GM13977 (cell line): Measurements from ENCODE around the gene IL23R.

Source experiments
- DNase-seq: peaks from one replicate; pipeline ENCODE4 v3.0.0; 2012; ENCODE audit warnings: low spot score
- CTCF ChIP-seq: IDR thresholded peaks from 2 replicates; pipeline ENCODE4 v1.5.1; 2012; ENCODE audit warnings: mild to moderate bottlenecking, control low read depth; ENCODE audit not compliant: insufficient read depth; ENCODE audit errors: extremely low read depth, missing control alignments
- in situ Hi-C: fragments of 300-500 bp; cut with MboI; formaldehyde crosslinking; loops from one replicate; pipeline ENCODE4 v1.12.0; 2022; ENCODE audit warnings: low sequenced_read_pairs, low pct_unique_long_range_greater_than_20kb, mixed read lengths, inconsistent platforms; ENCODE audit not compliant: unreplicated experiment

The IL23R gene

GRCh38 chr1:67126974-67127373 is 39.3 kb upstream of the IL23R start:
- no peak for TF ChIP-seq CTCF
- in situ Hi-C loops, result no loop called here

GRCh38 chr1:67130673-67131072 is 35.6 kb upstream of the IL23R start:
- in situ Hi-C loops, result no loop called here
- DNase-seq, result no peak
- no peak for TF ChIP-seq CTCF

More at GRCh38 chr1:67126974-67127373, 39.3 kb upstream of the IL23R start:
- no peak for DNase-seq

GRCh38 chr1:67133177-67133576 is 33.1 kb upstream of the IL23R start:
- TF ChIP-seq CTCF, result no peak
- in situ Hi-C loops, result no loop called here
- DNase-seq, result no peak

GRCh38 chr1:67134695-67135094 is 31.6 kb upstream of the IL23R start, which contains the start of gene C1orf141:
C1orf141 (minus strand) TSS chr1:67134970; CDS start chr1:67127240, 7,730 bp downstream.
- in situ Hi-C loops, result no loop called here
- no peak for DNase-seq

GRCh38 chr1:67135354-67135753 is 30.9 kb upstream of the IL23R start:
- in situ Hi-C loops, result no loop called here
- DNase-seq, result no peak

More at GRCh38 chr1:67134695-67135094, 31.6 kb upstream of the IL23R start, which contains the start of gene C1orf141:
- no peak for TF ChIP-seq CTCF

GRCh38 chr1:67137307-67137753 is 28.9 kb upstream of the IL23R start:
- DNase-seq, result no peak
- in situ Hi-C loops, result no loop called here
- TF ChIP-seq CTCF, result no peak

More at GRCh38 chr1:67135354-67135753, 30.9 kb upstream of the IL23R start:
- TF ChIP-seq CTCF, result no peak
